CD14-positive monocyte (primary cell): ENCODE data around the gene GABBR2. TPM values are rescaled to one million over a fixed set of nuclear protein-coding genes. Genes with fewer than 3 reads are reported as not detected.

ENCODE experiments used
- DNase-seq, 3 donors: peaks; one replicate each; pipeline ENCODE4 v3.0.0-alpha.2; 2011 to 2022
- H2AFZ ChIP-seq: 2 replicates; pipeline ENCODE4 v1.6.0; 2012; ENCODE audit warnings: mild to moderate bottlenecking, low read depth, low read length, inconsistent platforms; ENCODE audit not compliant: insufficient read depth, poor library complexity, severe bottlenecking
- H3K27ac ChIP-seq, 2 donors: 1 replicate in 1 of 2; 2 replicates in 1 of 2; pipeline ENCODE4 v1.5.1; 2012 to 2013; ENCODE audit warnings: low read length in 2 of 2, control low read depth in 1 of 2, inconsistent platforms in 1 of 2, low read depth in 1 of 2, mild to moderate bottlenecking in 1 of 2
- H3K27me3 ChIP-seq, 2 donors: one replicate each; pipeline versions ENCODE4 v1.6.0 to v1.6.1; 2011 to 2013; ENCODE audit warnings: low read length in 2 of 2; ENCODE audit not compliant: control insufficient read depth in 2 of 2, insufficient read depth in 2 of 2
- H3K36me3 ChIP-seq, 2 donors: replicated peaks in 1 of 2; 1 replicate in 1 of 2; 2 replicates in 1 of 2; pipeline versions ENCODE4 v1.5.1 to v1.6.1; 2012 to 2013; ENCODE audit warnings: low read length in 2 of 2, control low read depth in 1 of 2, inconsistent platforms in 1 of 2, mild to moderate bottlenecking in 1 of 2; ENCODE audit not compliant: insufficient read depth in 2 of 2, control insufficient read depth in 1 of 2
- H3K4me1 ChIP-seq, 2 donors: 1 replicate in 1 of 2; 2 replicates in 1 of 2; pipeline versions ENCODE4 v1.5.1 to v1.6.1; 2012 to 2013; ENCODE audit warnings: low read length in 2 of 2, control low read depth in 1 of 2, inconsistent platforms in 1 of 2, mild to moderate bottlenecking in 1 of 2, moderate library complexity in 1 of 2; ENCODE audit not compliant: insufficient read depth in 2 of 2, control insufficient read depth in 1 of 2
- H3K4me2 ChIP-seq: replicated peaks from 2 replicates; pipeline ENCODE3; 2012; ENCODE audit warnings: low read length, moderate library complexity, mild to moderate bottlenecking; ENCODE audit not compliant: poor library complexity, severe bottlenecking; ENCODE audit errors: extremely low read depth
- H3K4me3 ChIP-seq, 3 experiments: fragments of 200-600 bp in 1 of 3; sonication (generic) in 1 of 3; replicated peaks in 1 of 3; 1 replicate in 2 of 3; 2 replicates in 1 of 3; pipeline ENCODE4 v1.5.1; 2011 to 2013; ENCODE audit warnings: low read length in 3 of 3, mild to moderate bottlenecking in 3 of 3, control low read depth in 2 of 3, low read depth in 2 of 3, inconsistent platforms in 1 of 3, moderate library complexity in 1 of 3
- H3K79me2 ChIP-seq: 2 replicates; pipeline ENCODE4 v1.6.0; 2012; ENCODE audit warnings: mild to moderate bottlenecking, control low read depth, inconsistent platforms, low read length, moderate library complexity; ENCODE audit not compliant: insufficient read depth
- H3K9ac ChIP-seq: 2 replicates; pipeline ENCODE4 v1.6.0; 2017; ENCODE audit warnings: low read length, mild to moderate bottlenecking; ENCODE audit not compliant: insufficient read depth, poor library complexity, severe bottlenecking
- H3K9me3 ChIP-seq, 2 donors: replicated peaks in 1 of 2; 1 replicate in 1 of 2; 2 replicates in 1 of 2; pipeline versions ENCODE4 v1.5.1 to v1.6.1; 2012 to 2013; ENCODE audit warnings: low read length in 2 of 2, control low read depth in 1 of 2; ENCODE audit not compliant: control insufficient read depth in 1 of 2, insufficient read depth in 1 of 2
- H4K20me1 ChIP-seq: 2 replicates; pipeline ENCODE4 v1.6.0; 2012; ENCODE audit warnings: mild to moderate bottlenecking, low read length, control low read depth, moderate library complexity; ENCODE audit not compliant: insufficient read depth
- H3K27ac Mint-ChIP-seq, 7 donors: one replicate each; pipeline ENCODE4 v1.8.0; 2020; ENCODE audit warnings: mild to moderate bottlenecking in 7 of 7, mixed read lengths in 7 of 7, moderate library complexity in 6 of 7, inconsistent platforms in 2 of 7
- H3K27me3 Mint-ChIP-seq, 3 donors: one replicate each; pipeline ENCODE4 v1.8.0; 2021 to 2022; ENCODE audit warnings: low read depth in 3 of 3, mild to moderate bottlenecking in 3 of 3, mixed read lengths in 3 of 3, moderate library complexity in 3 of 3, inconsistent platforms in 1 of 3
- H3K36me3 Mint-ChIP-seq, 2 donors: one replicate each; pipeline ENCODE4 v1.8.0; 2020; ENCODE audit warnings: mixed read lengths in 2 of 2, inconsistent platforms in 1 of 2, mild to moderate bottlenecking in 1 of 2
- H3K4me1 Mint-ChIP-seq: one replicate; pipeline ENCODE4 v1.8.0; 2020; ENCODE audit warnings: mild to moderate bottlenecking, mixed read lengths
- H3K4me3 Mint-ChIP-seq, 2 donors: one replicate each; pipeline ENCODE4 v1.8.0; 2020; ENCODE audit warnings: mild to moderate bottlenecking in 2 of 2, mixed read lengths in 2 of 2, moderate library complexity in 1 of 2
- H3K9me3 Mint-ChIP-seq, 7 donors: one replicate each; pipeline ENCODE4 v1.8.0; 2020 to 2022; ENCODE audit warnings: mixed read lengths in 7 of 7, mild to moderate bottlenecking in 6 of 7, moderate library complexity in 6 of 7, inconsistent platforms in 2 of 7
- WGBS: methylation state at CpG from one replicate; pipeline ENCODE4 v1.1.5; 2013; ENCODE audit warnings: missing lambda C conversion rate; ENCODE audit not compliant: insufficient coverage; 5-methylcytosine and 5-hydroxymethylcytosine counted together
- intact Hi-C, 2 donors: fragments of 100-400 bp; cut with micrococcal nuclease; formaldehyde crosslinking; loops; one replicate each; pipeline versions ENCODE4 v1.15.0 to v1.15.1; 2023
- polyA plus RNA-seq, 3 donors: library from polyadenylated mRNA; depleted of rRNA in 1 of 3; unstranded in 2 of 3; stranded (reverse) in 1 of 3; fragments of 300-500 nt in 2 of 3; fragments of >200 nt in 1 of 3; fragmentation: Illumina TruSeq in 2 of 3; gene quantifications; 1 replicate in 2 of 3; 2 replicates in 1 of 3; pipeline ENCODE4 v1.2.3, GENCODE V29; 2012 to 2021
- TF ChIP-seq, protein P1 (sequence below): fragments of 200-600 bp; IDR thresholded peaks from one replicate; pipeline ENCODE4 v1.8.0; 2022; ENCODE audit warnings: antibody characterized with exemption, mild to moderate bottlenecking

GABBR2 gene
- polyA plus RNA-seq, 3 donors = not detected

DNA sequence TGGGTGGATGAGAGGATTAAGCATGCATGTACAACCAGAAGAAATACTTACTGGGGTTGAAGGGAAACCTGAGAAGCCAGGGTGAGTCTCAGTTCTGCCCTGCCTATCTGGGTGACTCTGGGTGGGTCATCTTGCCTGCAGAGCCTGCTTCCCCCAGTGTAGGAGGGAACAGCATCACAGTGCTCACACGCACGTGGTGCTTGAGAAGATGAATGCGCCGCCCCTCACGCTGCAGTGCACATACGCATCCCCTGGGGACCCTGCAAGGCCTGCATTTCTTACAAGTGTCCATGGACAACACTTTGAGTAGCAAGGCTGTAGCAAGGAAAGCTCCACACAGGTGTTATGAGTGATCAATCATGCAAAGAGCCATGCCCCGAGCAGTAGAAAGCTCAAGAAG, 18.7 kb upstream of the GABBR2 start:
- Mint-ChIP-seq H3K9me3 (peaks cover 0 to 3% (median 0%) of the 10 kb centered on the region in 7 donors), H3K4me1 (peaks cover 21% of the 10 kb centered on the region), H3K36me3 (no peaks in the 10 kb centered on the region), H3K27ac (peak overlapping the region in 1 of 7 donors; percentile 70), H3K4me3 (no peak overlapping the region), H3K27me3 (peaks cover 3 to 14% (median 7%) of the 10 kb centered on the region in 3 donors)
- H3K79me2 ChIP-seq = no peaks in the 10 kb centered on the region
- no peaks in the 10 kb centered on the region for H3K27me3 ChIP-seq
- H3K27ac ChIP-seq = no peak overlapping the region
- intact Hi-C loops = no loop called here
- H3K9me3 ChIP-seq = no peaks in the 10 kb centered on the region
- no peak for DNase-seq
- no peak overlapping the region for H3K9ac ChIP-seq
- TF ChIP-seq, protein P1, sequence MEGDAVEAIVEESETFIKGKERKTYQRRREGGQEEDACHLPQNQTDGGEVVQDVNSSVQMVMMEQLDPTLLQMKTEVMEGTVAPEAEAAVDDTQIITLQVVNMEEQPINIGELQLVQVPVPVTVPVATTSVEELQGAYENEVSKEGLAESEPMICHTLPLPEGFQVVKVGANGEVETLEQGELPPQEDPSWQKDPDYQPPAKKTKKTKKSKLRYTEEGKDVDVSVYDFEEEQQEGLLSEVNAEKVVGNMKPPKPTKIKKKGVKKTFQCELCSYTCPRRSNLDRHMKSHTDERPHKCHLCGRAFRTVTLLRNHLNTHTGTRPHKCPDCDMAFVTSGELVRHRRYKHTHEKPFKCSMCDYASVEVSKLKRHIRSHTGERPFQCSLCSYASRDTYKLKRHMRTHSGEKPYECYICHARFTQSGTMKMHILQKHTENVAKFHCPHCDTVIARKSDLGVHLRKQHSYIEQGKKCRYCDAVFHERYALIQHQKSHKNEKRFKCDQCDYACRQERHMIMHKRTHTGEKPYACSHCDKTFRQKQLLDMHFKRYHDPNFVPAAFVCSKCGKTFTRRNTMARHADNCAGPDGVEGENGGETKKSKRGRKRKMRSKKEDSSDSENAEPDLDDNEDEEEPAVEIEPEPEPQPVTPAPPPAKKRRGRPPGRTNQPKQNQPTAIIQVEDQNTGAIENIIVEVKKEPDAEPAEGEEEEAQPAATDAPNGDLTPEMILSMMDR = no peak
- no peak overlapping the region for H3K4me3 ChIP-seq
- H3K4me1 ChIP-seq = peaks cover 11 to 15% of the 10 kb centered on the region in 2 donors
- H3K4me2 ChIP-seq = no peak overlapping the region
- H3K36me3 ChIP-seq = no peaks in the 10 kb centered on the region
- WGBS = 84% methylated on average over 7 of the region's 7 CpGs
- H2AFZ ChIP-seq = no peak overlapping the region
- no peaks in the 10 kb centered on the region for H4K20me1 ChIP-seq

DNA sequence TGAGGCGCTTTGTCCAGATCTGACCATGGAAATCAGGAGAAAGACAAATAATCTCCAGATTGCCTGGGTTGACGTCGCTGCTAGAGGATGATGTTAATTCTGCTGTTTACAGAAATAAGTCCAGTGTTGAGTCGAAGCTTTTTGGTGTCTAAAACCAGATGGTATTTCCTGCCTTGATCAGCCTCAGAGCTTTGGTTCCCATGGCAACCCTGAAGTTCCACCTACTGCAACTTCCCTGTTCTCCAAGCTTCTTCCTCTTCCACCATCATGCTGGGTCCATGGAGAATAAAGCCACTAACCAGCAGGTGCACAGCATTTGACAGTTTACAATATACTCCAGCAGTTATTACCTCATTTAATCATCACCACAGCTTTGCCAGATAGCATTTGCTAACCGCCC, 18.0 kb upstream of the GABBR2 start:
- peak; percentile 76 to 86 (median 79) for DNase-seq
- no peak overlapping the region for H3K9ac ChIP-seq
- Mint-ChIP-seq H3K36me3 (no peaks in the 10 kb centered on the region), H3K27ac (peak overlapping the region in 5 of 7 donors; percentile 16 to 75 (median 58)), H3K9me3 (peaks cover 0 to 3% (median 0%) of the 10 kb centered on the region in 7 donors), H3K27me3 (peaks cover 3 to 16% (median 8%) of the 10 kb centered on the region in 3 donors), H3K4me1 (peaks cover 21% of the 10 kb centered on the region), H3K4me3 (peak overlapping the region; percentile 3 to 43)
- peak overlapping the region in 1 of 2 donors; percentile 17 for H3K27ac ChIP-seq
- 33% methylated on average over 3 of the region's 5 CpGs for WGBS
- no peaks in the 10 kb centered on the region for H3K9me3 ChIP-seq
- TF ChIP-seq, protein P1 = no peak
- H3K4me2 ChIP-seq = peak overlapping the region; percentile 31
- H3K27me3 ChIP-seq = peaks cover 0 to under 1% of the 10 kb centered on the region in 2 donors
- peak overlapping the region in 1 of 3 experiments; percentile 9 for H3K4me3 ChIP-seq
- no peaks in the 10 kb centered on the region for H3K36me3 ChIP-seq
- intact Hi-C loops = no loop called here
- H4K20me1 ChIP-seq = no peaks in the 10 kb centered on the region
- no peak overlapping the region for H2AFZ ChIP-seq
- H3K79me2 ChIP-seq = no peaks in the 10 kb centered on the region
- peaks cover 11 to 15% of the 10 kb centered on the region in 2 donors for H3K4me1 ChIP-seq
